Suprapubic skin (tissue), 4 donors: ENCODE results near the gene ALDH7A1. TPM values are rescaled to one million over a fixed set of nuclear protein-coding genes. Genes with fewer than 3 reads are reported as not detected.
A peak's percentile ranks its signal among the peaks of the same experiment; 100 is the strongest.
"Not testable (repeated sequence)": the region's sequence is repeated elsewhere in the genome, so short reads cannot be mapped to it uniquely, and the experiment has no call there.

Experiments
- DNase-seq, 2 donors: peaks; one replicate each; pipeline ENCODE4 v3.0.0-alpha.2; 2019; ENCODE audit warnings: low spot score in 2 of 2
- H3K27ac ChIP-seq: fragments of 200-600 bp; sonication (generic); one replicate; pipeline ENCODE4 v1.5.1; 2019
- H3K27me3 ChIP-seq: fragments of 200-600 bp; sonication (generic); one replicate; pipeline ENCODE4 v1.5.1; 2019
- H3K36me3 ChIP-seq: fragments of 200-600 bp; sonication (generic); one replicate; pipeline ENCODE4 v1.5.1; 2019
- H3K4me1 ChIP-seq: fragments of 200-600 bp; sonication (generic); one replicate; pipeline ENCODE4 v1.5.1; 2019
- H3K4me3 ChIP-seq: fragments of 200-600 bp; sonication (generic); one replicate; pipeline ENCODE4 v1.5.1; 2019; ENCODE audit warnings: mild to moderate bottlenecking
- H3K9me3 ChIP-seq: fragments of 200-600 bp; sonication (generic); one replicate; pipeline ENCODE4 v1.5.1; 2019
- EP300 ChIP-seq: sonication (generic); formaldehyde crosslinking; IDR thresholded peaks from one replicate; pipeline ENCODE4 v1.6.1; 2017; ENCODE audit warnings: antibody characterized with exemption
- POLR2A ChIP-seq, 2 donors: fragments of 450-650 bp; IDR thresholded peaks; one replicate each; pipeline ENCODE4 v1.6.1; 2017; ENCODE audit warnings: antibody characterized with exemption in 2 of 2, mild to moderate bottlenecking in 2 of 2, moderate library complexity in 2 of 2
- POLR2AphosphoS5 ChIP-seq, 3 donors: sonication (generic); formaldehyde crosslinking; IDR thresholded peaks; one replicate each; pipeline ENCODE4 v1.6.1; 2017; ENCODE audit warnings: antibody characterized with exemption in 3 of 3
- WGBS: methylation state at CpG from one replicate; pipeline ENCODE4 v1.1.5; 2018; 5-methylcytosine and 5-hydroxymethylcytosine counted together
- total RNA-seq, 4 donors: library from RNA; depleted of rRNA; stranded (reverse); fragments of >200 nt; gene quantifications; one replicate each; pipeline ENCODE4 v1.1.0, GENCODE V29; 2016
- TF ChIP-seq, protein P1 (sequence below), 2 donors: fragments of 200-600 bp in 1 of 2; fragments of 450-650 bp in 1 of 2; sonication (generic) in 1 of 2; IDR thresholded peaks; one replicate each; pipeline ENCODE4 v1.5.1; 2016 to 2019; ENCODE audit warnings: antibody characterized with exemption in 2 of 2, mild to moderate bottlenecking in 1 of 2, moderate library complexity in 1 of 2

ALDH7A1 gene
- total RNA-seq, 4 donors from 2014 or later = 28.5 to 71.2 (median 43.5) TPM

- H3K4me1 ChIP-seq = peaks cover 26% of the 10 kb centered on the region
- DNase-seq = peak; percentile 84 to 86
- peak overlapping the region; percentile 63 for H3K27ac ChIP-seq
- H3K36me3 ChIP-seq = no peaks in the 10 kb centered on the region
- TF ChIP-seq, protein P1, sequence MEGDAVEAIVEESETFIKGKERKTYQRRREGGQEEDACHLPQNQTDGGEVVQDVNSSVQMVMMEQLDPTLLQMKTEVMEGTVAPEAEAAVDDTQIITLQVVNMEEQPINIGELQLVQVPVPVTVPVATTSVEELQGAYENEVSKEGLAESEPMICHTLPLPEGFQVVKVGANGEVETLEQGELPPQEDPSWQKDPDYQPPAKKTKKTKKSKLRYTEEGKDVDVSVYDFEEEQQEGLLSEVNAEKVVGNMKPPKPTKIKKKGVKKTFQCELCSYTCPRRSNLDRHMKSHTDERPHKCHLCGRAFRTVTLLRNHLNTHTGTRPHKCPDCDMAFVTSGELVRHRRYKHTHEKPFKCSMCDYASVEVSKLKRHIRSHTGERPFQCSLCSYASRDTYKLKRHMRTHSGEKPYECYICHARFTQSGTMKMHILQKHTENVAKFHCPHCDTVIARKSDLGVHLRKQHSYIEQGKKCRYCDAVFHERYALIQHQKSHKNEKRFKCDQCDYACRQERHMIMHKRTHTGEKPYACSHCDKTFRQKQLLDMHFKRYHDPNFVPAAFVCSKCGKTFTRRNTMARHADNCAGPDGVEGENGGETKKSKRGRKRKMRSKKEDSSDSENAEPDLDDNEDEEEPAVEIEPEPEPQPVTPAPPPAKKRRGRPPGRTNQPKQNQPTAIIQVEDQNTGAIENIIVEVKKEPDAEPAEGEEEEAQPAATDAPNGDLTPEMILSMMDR (IDR thresholded peaks at IDR 0.05) = no peak
- no peak for TF ChIP-seq EP300
- TF ChIP-seq POLR2A (IDR thresholded peaks at IDR 0.05) = no peak
- TF ChIP-seq POLR2AphosphoS5 (IDR thresholded peaks at IDR 0.05) = no peak
- H3K4me3 ChIP-seq = no peak overlapping the region
- 40% methylated on average over 5 of the region's 5 CpGs for WGBS
- no peaks in the 10 kb centered on the region for H3K9me3 ChIP-seq
- H3K27me3 ChIP-seq = no peaks in the 10 kb centered on the region
Measured at GRCh38 chr5:126525630-126526245, 69.3 kb downstream of the ALDH7A1 start.

DNA sequence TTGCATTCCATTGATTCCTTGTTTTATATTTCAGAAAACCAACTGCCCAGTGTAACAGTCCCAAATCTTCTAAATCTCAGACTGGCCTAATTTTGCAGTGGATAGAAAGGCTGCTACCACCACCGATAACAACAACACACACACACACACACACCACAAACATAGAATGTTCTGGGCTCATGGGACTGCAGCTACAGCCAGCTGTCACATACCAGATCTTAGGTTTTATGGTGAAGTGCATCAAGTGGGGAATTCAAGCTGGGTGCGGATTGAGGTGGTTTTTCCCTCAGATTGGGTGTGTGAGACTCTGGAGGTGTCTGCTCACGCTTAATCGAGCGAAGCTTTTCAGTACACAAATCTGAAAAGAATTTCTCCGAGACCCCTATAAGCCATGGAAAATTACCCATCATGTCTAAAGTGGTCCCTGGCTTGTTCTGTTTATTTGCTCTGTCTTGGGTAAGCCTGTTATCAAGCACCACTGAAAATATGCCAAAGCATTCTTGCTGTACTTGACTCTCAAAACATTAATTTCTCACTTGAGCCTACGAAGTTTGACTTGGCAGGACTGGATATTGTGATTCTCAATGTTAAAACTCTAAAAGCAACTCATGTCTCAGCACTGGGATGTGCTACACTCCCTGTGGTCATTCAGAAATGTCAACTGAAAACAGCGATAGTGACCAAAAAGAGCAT is 71.1 kb downstream of the ALDH7A1 start:
- Histone ChIP-seq H3K36me3 (no peaks in the 10 kb centered on the region), H3K4me3 (no peak overlapping the region), H3K9me3 (no peaks in the 10 kb centered on the region), H3K27ac (no peak overlapping the region), H3K4me1 (peaks cover 44% of the 10 kb centered on the region), H3K27me3 (no peaks in the 10 kb centered on the region)
- TF ChIP-seq, protein P1 (IDR thresholded peaks at IDR 0.05) = no peak
- TF ChIP-seq POLR2AphosphoS5 (IDR thresholded peaks at IDR 0.05) = no peak
- DNase-seq = no peak
- 78% methylated on average over 8 of the region's 8 CpGs for WGBS

DNA sequence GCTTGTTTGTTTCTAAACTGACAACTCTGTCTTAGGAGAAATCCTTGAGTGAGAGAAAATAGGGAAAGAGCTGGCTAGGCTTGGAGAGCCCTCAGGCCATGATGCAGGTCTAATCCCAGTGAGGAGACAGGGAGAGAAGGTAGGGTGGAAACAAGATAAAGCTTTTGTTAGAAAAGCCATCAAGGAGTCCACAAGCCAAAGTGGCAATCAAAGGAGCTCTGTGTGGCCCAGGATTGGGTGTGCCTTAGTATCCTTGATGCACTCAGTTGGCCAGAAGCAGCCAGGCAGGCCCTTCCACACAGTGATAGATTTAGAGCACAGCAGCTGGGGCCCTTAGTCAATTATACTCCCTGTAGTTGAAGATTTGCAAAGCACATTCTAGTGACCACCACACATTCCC is 73.9 kb downstream of the ALDH7A1 start:
- Histone ChIP-seq H3K36me3 (no peaks in the 10 kb centered on the region), H3K27me3 (no peaks in the 10 kb centered on the region), H3K9me3 (no peaks in the 10 kb centered on the region), H3K4me3 (no peak overlapping the region), H3K4me1 (peaks cover 53% of the 10 kb centered on the region), H3K27ac (no peak overlapping the region)
- no peak for DNase-seq
- no peak for TF ChIP-seq EP300
- no peak for TF ChIP-seq POLR2A (IDR thresholded peaks at IDR 0.05)
- no peak for TF ChIP-seq POLR2AphosphoS5 (IDR thresholded peaks at IDR 0.05)

GRCh38 chr5:126520593-126520953 is 74.4 kb downstream of the ALDH7A1 start:
- DNase-seq = no peak
- no peak for TF ChIP-seq EP300
- TF ChIP-seq, protein P1 (IDR thresholded peaks at IDR 0.05) = no peak
- no peak for TF ChIP-seq POLR2AphosphoS5 (IDR thresholded peaks at IDR 0.05)
- no peak for TF ChIP-seq POLR2A (IDR thresholded peaks at IDR 0.05)

GRCh38 chr5:126519637-126520592 is 75.1 kb downstream of the ALDH7A1 start:
- no peaks in the 10 kb centered on the region for H3K9me3 ChIP-seq
- H3K27me3 ChIP-seq = no peaks in the 10 kb centered on the region
- H3K4me3 ChIP-seq = no peak overlapping the region
- H3K36me3 ChIP-seq = no peaks in the 10 kb centered on the region
- DNase-seq = no peak
- peaks cover 48% of the 10 kb centered on the region for H3K4me1 ChIP-seq
- peak overlapping the region; percentile 87 for H3K27ac ChIP-seq
- WGBS = 26% methylated on average over 6 of the region's 6 CpGs
- TF ChIP-seq EP300 (no peak), POLR2AphosphoS5 (IDR thresholded peaks at IDR 0.05) (no peak), POLR2A (IDR thresholded peaks at IDR 0.05) (no peak)
- TF ChIP-seq, protein P1 (IDR thresholded peaks at IDR 0.05) = no peak

More at GRCh38 chr5:126520593-126520953, 74.4 kb downstream of the ALDH7A1 start:
- peaks cover 47% of the 10 kb centered on the region for H3K4me1 ChIP-seq
- no peaks in the 10 kb centered on the region for H3K36me3 ChIP-seq
- H3K27ac ChIP-seq = peak overlapping the region; percentile 87
- no peaks in the 10 kb centered on the region for H3K9me3 ChIP-seq
- H3K4me3 ChIP-seq = no peak overlapping the region
- no peaks in the 10 kb centered on the region for H3K27me3 ChIP-seq

DNA sequence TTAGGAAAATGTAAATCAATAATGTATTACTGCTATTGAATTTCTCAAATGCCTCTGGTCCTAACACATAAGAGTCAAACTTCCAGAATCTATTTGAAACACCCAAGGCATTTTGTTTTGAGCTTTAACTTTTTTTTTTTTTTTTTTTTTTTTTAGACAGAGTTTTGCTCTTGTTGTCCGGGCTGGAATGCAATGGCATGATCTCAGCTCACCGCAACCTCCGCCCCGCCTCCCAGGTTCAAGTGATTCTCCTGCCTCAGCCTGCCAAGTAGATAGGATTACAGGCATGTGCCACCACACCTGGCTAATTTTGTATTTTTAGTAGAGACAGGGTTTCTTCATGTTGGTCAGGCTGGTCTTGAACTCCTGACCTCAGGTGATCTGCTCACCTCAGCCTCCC is 75.8 kb downstream of the ALDH7A1 start:
- H3K4me3 ChIP-seq, H3K27me3 ChIP-seq, H3K9me3 ChIP-seq, H3K36me3 ChIP-seq, DNase-seq: not testable (repeated sequence)
- WGBS = 41% methylated on average over 4 of the region's 4 CpGs
- Histone ChIP-seq H3K4me1 (peaks cover 44% of the 10 kb centered on the region), H3K27ac (peak overlapping the region; percentile 87)
